Kidney (tissue), 14 donors: ENCODE data around the gene ADAMTS17. TPM values are rescaled to one million over a fixed set of nuclear protein-coding genes. Genes with fewer than 3 reads are reported as not detected.

Experiments used
- DNase-seq, 5 donors: peaks; one replicate each; pipeline ENCODE4 v3.0.0-alpha.2; 2013 to 2020
- FAIRE-seq: peaks from 2 replicates; lab custom pipeline; 2012; peaks lifted over from hg19 to GRCh38; lab: Jason Lieb, UNC
- H3K27ac ChIP-seq, 2 donors: one replicate each; pipeline ENCODE4 v1.7.0; 2013; ENCODE audit warnings: low read depth in 2 of 2, low read length in 2 of 2, inconsistent platforms in 1 of 2
- H3K27me3 ChIP-seq: one replicate; pipeline ENCODE4 v1.7.1; 2013; ENCODE audit warnings: low read length, inconsistent platforms; ENCODE audit not compliant: control insufficient read depth, insufficient read depth
- H3K36me3 ChIP-seq, 3 donors: one replicate each; pipeline versions ENCODE4 v1.7.0 to v1.7.1; 2013; ENCODE audit warnings: low read length in 3 of 3, control low read depth in 1 of 3, inconsistent platforms in 1 of 3; ENCODE audit not compliant: insufficient read depth in 3 of 3, control insufficient read depth in 2 of 3
- H3K4me1 ChIP-seq, 3 donors: one replicate each; pipeline versions ENCODE4 v1.7.0 to v1.7.1; 2013; ENCODE audit warnings: low read length in 3 of 3, inconsistent platforms in 1 of 3, low read depth in 1 of 3; ENCODE audit not compliant: control insufficient read depth in 2 of 3, insufficient read depth in 2 of 3
- H3K4me3 ChIP-seq, 3 donors: one replicate each; pipeline versions ENCODE4 v1.7.0 to v1.8.1; 2013; ENCODE audit warnings: low read length in 3 of 3, control low read depth in 1 of 3, inconsistent platforms in 1 of 3
- H3K9ac ChIP-seq, 3 donors: one replicate each; pipeline versions ENCODE4 v1.7.0 to v1.7.1; 2013; ENCODE audit warnings: low read length in 3 of 3, control low read depth in 1 of 3, inconsistent platforms in 1 of 3
- H3K9me3 ChIP-seq, 3 donors: one replicate each; pipeline versions ENCODE4 v1.7.0 to v1.7.1; 2013; ENCODE audit warnings: low read length in 3 of 3, control low read depth in 1 of 3, inconsistent platforms in 1 of 3; ENCODE audit not compliant: control insufficient read depth in 2 of 3, insufficient read depth in 1 of 3
- CTCF ChIP-seq: IDR thresholded peaks from 3 replicates; pipeline ENCODE4 v1.5.1; 2012; ENCODE audit warnings: mild to moderate bottlenecking, moderate library complexity, borderline replicate concordance; ENCODE audit not compliant: insufficient read depth; ENCODE audit errors: extremely low read depth
- intact Hi-C: fragments of 100-400 bp; cut with DNase I; formaldehyde crosslinking; loops from one replicate; pipeline ENCODE4 v1.11.1; 2022
- polyA plus RNA-seq: library from polyadenylated mRNA; stranded (reverse); fragments of 350-450 nt; fragmentation: Illumina TruSeq; extraction: RNeasy Lipid Tissue Mini Kit (QIAGEN cat#74804); gene quantifications from one replicate; pipeline ENCODE4 v1.2.3, GENCODE V29; 2014; ENCODE audit warnings: low read depth, low replicate concordance; ENCODE audit not compliant: insufficient read depth
- total RNA-seq: library from RNA; stranded (reverse); fragmentation: NEBNext Ultra II Directional; extraction: Animal tissue kit (Norgen Biotek cat#: 25700); gene quantifications from one replicate; pipeline ENCODE4 v1.2.1, GENCODE V29; 2021
- donor health status: control.
- donor health status: control.
- donor health status: control.
- donor health status: control.
- donor health status: control.
- donor health status: DM: yes; HTN: yes; CAD: no.
- donor health status: Normal renal cell carcinoma (clear cell type).

ADAMTS17 gene
- total and polyA plus RNA-seq, 2 donors from 2014 or later, result 1.7 to 2.2 TPM

GRCh38 chr15:100022806-100023205 lies 319.0 kb downstream of the ADAMTS17 start:
- peaks cover 0 to 9% (median 0%) of the 10 kb centered on the region in 3 donors for H3K4me1 ChIP-seq
- no peak for FAIRE-seq
- H3K9ac ChIP-seq, result no peak overlapping the region
- DNase-seq, result no peak
- no peak overlapping the region for H3K27ac ChIP-seq
- H3K36me3 ChIP-seq, result no peaks in the 10 kb centered on the region
- intact Hi-C loops, result no loop called here
- H3K4me3 ChIP-seq, result no peak overlapping the region
- TF ChIP-seq CTCF, result no peak
- no peaks in the 10 kb centered on the region for H3K9me3 ChIP-seq
- no peaks in the 10 kb centered on the region for H3K27me3 ChIP-seq

GRCh38 chr15:100022391-100022790 lies 319.4 kb downstream of the ADAMTS17 start:
- DNase-seq (peak in 1 of 5 donors; percentile 55), FAIRE-seq (no peak)
- intact Hi-C loops, result no loop called here

DNA sequence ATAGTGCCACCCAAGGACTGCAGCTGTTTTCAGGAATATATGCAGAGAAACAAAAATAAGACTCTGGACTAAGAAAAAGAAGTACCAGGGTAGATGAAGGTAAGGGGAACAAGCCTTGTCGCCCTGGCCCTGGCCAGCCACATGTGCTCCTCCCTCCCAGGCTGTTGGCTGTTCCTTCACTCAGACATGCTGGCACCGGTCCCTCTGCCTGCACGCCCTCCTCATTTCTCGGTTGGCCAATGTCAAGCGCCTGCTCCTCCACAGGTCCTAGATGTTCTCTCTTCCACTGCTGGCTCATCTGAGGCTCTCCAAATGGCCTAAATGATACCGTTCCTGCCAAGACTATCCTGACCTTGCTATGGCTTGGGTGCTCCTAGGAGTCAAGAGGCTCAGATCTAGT lies 320.1 kb downstream of the ADAMTS17 start:
- intact Hi-C loops, result no loop called here
- H3K4me3 ChIP-seq, result no peak overlapping the region
- H3K36me3 ChIP-seq, result no peaks in the 10 kb centered on the region
- no peak for DNase-seq
- no peak overlapping the region for H3K9ac ChIP-seq
- FAIRE-seq, result no peak
- peaks cover 0 to 9% (median 0%) of the 10 kb centered on the region in 3 donors for H3K4me1 ChIP-seq
- no peaks in the 10 kb centered on the region for H3K9me3 ChIP-seq
- H3K27me3 ChIP-seq, result no peaks in the 10 kb centered on the region
- no peak overlapping the region for H3K27ac ChIP-seq
- no peak for TF ChIP-seq CTCF

More at GRCh38 chr15:100022391-100022790, 319.4 kb downstream of the ADAMTS17 start:
- H3K27me3 ChIP-seq, result no peaks in the 10 kb centered on the region
- H3K4me1 ChIP-seq, result peaks cover 0 to 9% (median 0%) of the 10 kb centered on the region in 3 donors
- H3K36me3 ChIP-seq, result no peaks in the 10 kb centered on the region
- TF ChIP-seq CTCF, result no peak
- no peak overlapping the region for H3K27ac ChIP-seq
- no peaks in the 10 kb centered on the region for H3K9me3 ChIP-seq
- no peak overlapping the region for H3K4me3 ChIP-seq
- no peak overlapping the region for H3K9ac ChIP-seq

DNA sequence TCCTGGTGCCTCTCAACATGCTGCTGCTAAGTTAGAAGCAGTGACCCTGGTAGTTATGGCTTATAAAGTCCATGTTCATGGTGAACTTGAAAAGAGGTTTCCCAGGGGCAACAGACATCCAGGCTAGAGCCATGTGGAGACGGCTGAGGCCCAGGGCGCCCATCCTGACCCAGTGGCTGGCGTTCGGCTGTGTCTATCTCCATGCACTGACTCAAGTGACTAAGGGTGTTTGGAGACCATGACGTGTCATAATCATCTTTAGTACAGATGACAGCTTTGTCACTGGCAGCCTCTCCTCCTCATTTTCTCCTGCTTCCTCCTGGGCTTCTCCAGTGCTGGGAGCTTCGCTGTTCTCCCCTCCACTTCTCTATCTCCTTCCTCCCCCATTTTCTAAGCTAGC lies 321.2 kb downstream of the ADAMTS17 start:
- FAIRE-seq, result no peak
- no peak overlapping the region for H3K9ac ChIP-seq
- no peaks in the 10 kb centered on the region for H3K27me3 ChIP-seq
- peak overlapping the region in 1 of 2 donors; percentile 37 for H3K27ac ChIP-seq
- no peaks in the 10 kb centered on the region for H3K9me3 ChIP-seq
- intact Hi-C loops, result no loop called here
- no peak for TF ChIP-seq CTCF
- no peak overlapping the region for H3K4me3 ChIP-seq
- no peaks in the 10 kb centered on the region for H3K36me3 ChIP-seq
- peaks cover 0 to 9% (median 0%) of the 10 kb centered on the region in 3 donors for H3K4me1 ChIP-seq
- DNase-seq, result no peak
